Right lobe of liver (tissue), 6 donors: ENCODE data around the gene CRISPLD2. TPM values are rescaled to one million over a fixed set of nuclear protein-coding genes. Genes with fewer than 3 reads are reported as not detected.

Experiments used
- ATAC-seq, 4 donors: fragments of 200-7000 bp; cut with Tn5 transposase; one replicate each; pipeline ENCODE4 v1.9.1; 2020; ENCODE audit warnings: mild to moderate bottlenecking in 4 of 4, moderate library complexity in 4 of 4
- DNase-seq, 3 donors: peaks; one replicate each; pipeline ENCODE4 v3.0.0-alpha.2; 2020
- H3K27ac ChIP-seq, 3 donors: fragments of 200-600 bp; one replicate each; pipeline ENCODE4 v1.8.0; 2022
- H3K27me3 ChIP-seq, 2 donors: fragments of 200-600 bp; one replicate each; pipeline ENCODE4 v1.8.0; 2022
- H3K36me3 ChIP-seq, 4 donors: fragments of 200-600 bp; sonication (generic) in 1 of 4; one replicate each; pipeline versions ENCODE4 v1.5.1 to v1.8.0; 2017 to 2022; ENCODE audit warnings: control low read depth in 1 of 4
- H3K4me1 ChIP-seq, 4 donors: fragments of 200-600 bp; sonication (generic) in 1 of 4; one replicate each; pipeline versions ENCODE4 v1.5.1 to v1.8.0; 2017 to 2022; ENCODE audit warnings: control low read depth in 1 of 4
- H3K4me3 ChIP-seq, 3 donors: fragments of 200-600 bp; one replicate each; pipeline ENCODE4 v1.8.0; 2022
- H3K9me3 ChIP-seq, 4 donors: fragments of 200-600 bp; sonication (generic) in 1 of 4; one replicate each; pipeline versions ENCODE4 v1.5.1 to v1.8.0; 2017 to 2022; ENCODE audit warnings: control low read depth in 1 of 4
- CTCF ChIP-seq, 4 donors: fragments of 200-600 bp in 3 of 4; fragments of 450-650 bp in 1 of 4; IDR thresholded peaks; one replicate each; pipeline versions ENCODE4 v1.5.1 to v1.8.0; 2016 to 2022; ENCODE audit warnings: antibody characterized with exemption in 4 of 4, mild to moderate bottlenecking in 2 of 4
- POLR2A ChIP-seq: fragments of 450-650 bp; IDR thresholded peaks from one replicate; pipeline ENCODE4 v1.6.1; 2017; ENCODE audit warnings: antibody characterized with exemption, mild to moderate bottlenecking
- WGBS: methylation state at CpG from one replicate; pipeline ENCODE4 v1.1.6; 2018; ENCODE audit warnings: low coverage, low lambda C conversion rate; ENCODE audit not compliant: insufficient coverage; ENCODE audit errors: missing lambda C conversion rate; 5-methylcytosine and 5-hydroxymethylcytosine counted together
- intact Hi-C, 2 donors: fragments of 100-400 bp; cut with DNase I; formaldehyde crosslinking; loops; one replicate each; pipeline versions ENCODE4 v1.11.2 to v1.14.1; 2022
- total RNA-seq, 6 experiments: library from RNA; depleted of rRNA in 2 of 6; stranded (reverse); fragments of >200 nt in 2 of 6; fragmentation: NEBNext Ultra II Directional in 3 of 6; extraction: Animal tissue kit (Norgen Biotek cat#: 25700) in 3 of 6; gene quantifications; one replicate each; pipeline versions ENCODE4 v1.1.0 to v1.2.4, GENCODE V29; 2016 to 2023
- donor health status: DM: no; HTN: yes; CAD: no.
- donor health status: DM: no; HTN: no; CAD: no.
- donor health status: DM: no; HTN: no; CAD: no.
- donor health status: DM: no; HTN: yes; CAD: no.
- donor health status: DM: no; HTN: yes; CAD: no.

The CRISPLD2 gene
- total RNA-seq, 6 experiments from 2014 or later = 2.9 to 14.8 (median 8.9) TPM

DNA sequence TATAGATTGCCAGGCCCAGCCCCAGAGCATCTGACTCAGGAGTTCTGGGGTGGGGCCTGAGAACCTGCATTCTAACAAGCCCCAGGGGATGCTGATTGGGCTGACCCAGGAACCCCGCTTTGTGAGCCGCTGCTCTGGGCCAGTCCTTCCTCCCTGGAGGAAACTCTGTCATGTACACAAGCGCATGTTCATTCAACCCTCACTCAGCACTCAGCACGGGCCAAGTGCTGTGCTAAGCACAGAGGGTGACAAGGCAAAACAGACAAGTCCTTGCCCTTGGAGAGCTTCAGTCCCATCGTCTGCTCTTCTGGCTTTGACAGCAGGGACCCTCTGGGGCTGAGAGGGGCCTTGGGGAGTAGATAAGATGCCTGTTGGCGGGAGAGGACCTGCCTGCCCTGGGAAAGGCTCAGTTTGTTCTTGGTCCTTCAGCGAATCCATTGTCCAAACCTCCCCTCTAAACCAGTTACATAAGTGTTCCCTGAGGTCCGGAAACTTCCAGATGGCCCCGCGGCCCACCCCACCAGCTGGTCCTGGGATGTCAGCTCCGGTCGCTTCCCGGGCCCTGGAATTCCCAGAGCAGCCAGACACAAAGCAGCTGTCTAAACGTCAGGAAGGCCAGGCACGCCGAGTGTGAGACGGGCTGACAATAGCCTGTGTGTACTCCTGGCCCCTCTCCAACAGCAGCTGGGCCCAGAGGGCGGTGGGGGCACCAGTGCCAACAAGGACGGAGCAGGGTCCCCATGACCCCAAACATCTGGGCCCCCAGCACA, 102.8 kb downstream of the CRISPLD2 start:
- peak overlapping the region; percentile 26 to 31 (median 29) for H3K27ac ChIP-seq
- WGBS = 40% methylated on average over 8 of the region's 19 CpGs
- H3K4me1 ChIP-seq = peaks cover 0 to 11% (median 4%) of the 10 kb centered on the region in 4 donors
- intact Hi-C loops = no loop called here
- ATAC-seq (peak; percentile 39 to 63 (median 46)), DNase-seq (peak; percentile 37 to 70 (median 51))
- TF ChIP-seq CTCF (IDR thresholded peaks at IDR 0.05) = no peak
- TF ChIP-seq POLR2A = no peak
- no peaks in the 10 kb centered on the region for H3K9me3 ChIP-seq
- no peak overlapping the region for H3K4me3 ChIP-seq
- H3K27me3 ChIP-seq = no peaks in the 10 kb centered on the region
- H3K36me3 ChIP-seq = no peaks in the 10 kb centered on the region

DNA sequence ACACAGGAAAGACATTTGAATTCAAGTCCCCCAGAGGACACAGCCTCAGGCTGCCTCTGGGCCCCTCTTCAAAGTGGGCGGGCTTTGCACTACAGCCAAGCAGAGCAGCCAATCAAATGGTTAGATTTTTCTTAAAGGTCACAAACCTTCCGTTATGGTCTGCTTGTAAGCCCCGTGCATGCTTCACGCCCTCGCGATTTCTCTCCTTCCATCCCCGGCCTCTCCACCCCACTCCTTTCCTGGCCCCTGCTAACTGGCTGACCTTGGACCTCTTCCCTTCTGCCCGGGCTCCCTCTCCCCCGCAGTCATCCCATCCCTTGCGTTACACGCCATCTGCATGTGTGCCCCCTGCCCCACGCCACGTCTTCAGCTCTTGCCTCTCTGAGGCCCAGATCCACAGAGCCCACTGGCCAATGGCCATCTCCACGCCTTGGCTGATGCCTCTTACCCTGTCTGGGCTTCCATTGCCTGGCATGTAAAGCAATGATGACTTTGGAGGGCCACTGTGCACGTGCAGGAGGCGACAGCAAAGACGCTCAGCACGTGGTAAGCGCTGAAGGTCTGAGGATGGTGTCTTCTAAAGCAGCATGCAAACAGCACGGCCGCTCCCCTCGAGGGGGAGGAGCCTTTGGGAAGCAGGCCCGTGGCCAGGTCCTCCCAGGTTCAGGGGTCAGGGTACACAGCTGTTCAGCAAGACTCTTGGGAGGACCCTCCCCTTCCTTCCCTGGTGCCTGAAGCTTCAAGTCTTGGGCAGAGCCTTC, 104.7 kb downstream of the CRISPLD2 start:
- Histone ChIP-seq H3K27ac (no peak overlapping the region), H3K4me3 (no peak overlapping the region), H3K4me1 (peaks cover 0 to 11% (median 4%) of the 10 kb centered on the region in 4 donors), H3K9me3 (no peaks in the 10 kb centered on the region), H3K27me3 (no peaks in the 10 kb centered on the region), H3K36me3 (no peaks in the 10 kb centered on the region)
- peak; percentile 59 to 75 (median 62) for ATAC-seq
- DNase-seq = peak; percentile 50 to 79 (median 70)
- TF ChIP-seq POLR2A (no peak), CTCF (IDR thresholded peaks at IDR 0.05) (no peak)
- WGBS = 67% methylated on average over 16 of the region's 23 CpGs
- intact Hi-C loops = loop anchor here in 1 of 2 donors (5.0 kb wide), 1 partner anchor 38 kb away; no protein-coding TSS in a partner anchor

DNA sequence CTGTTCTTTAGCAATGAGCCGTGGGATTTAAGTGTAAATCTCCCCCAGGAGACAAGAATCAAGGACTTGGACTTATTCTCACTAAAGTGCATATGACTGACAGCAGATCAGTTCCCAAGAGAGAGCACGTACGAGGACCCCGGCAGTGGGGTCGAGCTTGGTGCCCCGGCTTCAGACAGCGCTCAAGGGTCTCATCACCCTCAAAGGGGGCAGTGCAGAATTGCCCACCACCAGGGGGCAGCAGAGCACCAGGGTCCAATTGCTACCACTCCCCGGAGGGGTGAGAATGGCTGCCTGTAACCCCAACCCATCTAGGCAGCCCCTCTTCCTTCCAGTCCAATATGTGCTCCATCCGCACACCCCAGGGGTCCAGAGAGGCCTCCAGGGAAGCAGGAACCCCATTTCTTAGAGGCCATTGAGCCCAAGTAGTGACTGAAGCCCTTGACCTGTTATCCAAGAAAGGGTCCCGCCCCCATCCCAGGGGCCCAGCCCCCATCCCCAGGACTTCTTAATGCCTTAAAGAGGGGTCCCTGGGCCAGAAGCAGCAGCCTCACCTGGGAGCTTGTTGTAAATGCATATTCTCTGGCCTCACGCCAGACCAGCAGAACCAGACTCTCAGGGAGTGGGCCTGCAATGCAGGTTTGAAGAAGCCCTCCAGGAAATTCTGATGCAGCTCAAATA, 105.4 kb downstream of the CRISPLD2 start:
- DNase-seq (peak; percentile 70 to 78 (median 75)), ATAC-seq (peak; percentile 67 to 81 (median 77))
- peaks cover 0 to 11% (median 4%) of the 10 kb centered on the region in 4 donors for H3K4me1 ChIP-seq
- H3K9me3 ChIP-seq = no peaks in the 10 kb centered on the region
- WGBS = no CpG with 5 or more reads among the region's 11 CpGs
- H3K4me3 ChIP-seq = no peak overlapping the region
- no peak overlapping the region for H3K27ac ChIP-seq
- peak; percentile 88 to 97 (median 94) for TF ChIP-seq CTCF (IDR thresholded peaks at IDR 0.05)
- no peak for TF ChIP-seq POLR2A
- H3K27me3 ChIP-seq = no peaks in the 10 kb centered on the region
- intact Hi-C loops = loop anchor here in 1 of 2 donors (5.0 kb wide), 1 partner anchor 37 kb away; no protein-coding TSS in a partner anchor
- H3K36me3 ChIP-seq = no peaks in the 10 kb centered on the region

GRCh38 chr16:84925773-84926372, 106.1 kb downstream of the CRISPLD2 start:
- no peaks in the 10 kb centered on the region for H3K36me3 ChIP-seq
- TF ChIP-seq POLR2A (no peak), CTCF (IDR thresholded peaks at IDR 0.05) (no peak)
- peaks cover 0 to 11% (median 4%) of the 10 kb centered on the region in 4 donors for H3K4me1 ChIP-seq
- ATAC-seq = no peak
- H3K9me3 ChIP-seq = no peaks in the 10 kb centered on the region
- H3K27ac ChIP-seq = no peak overlapping the region
- intact Hi-C loops = loop anchor here in 1 of 2 donors (5.0 kb wide), 1 partner anchor 36 kb away; no protein-coding TSS in a partner anchor
- peak in 1 of 3 donors; percentile 44 for DNase-seq
- 94% methylated on average over 7 of the region's 19 CpGs for WGBS
- H3K27me3 ChIP-seq = no peaks in the 10 kb centered on the region
- no peak overlapping the region for H3K4me3 ChIP-seq
